ENCODE data around the gene HDAC11.

HDAC11 gene

DNA sequence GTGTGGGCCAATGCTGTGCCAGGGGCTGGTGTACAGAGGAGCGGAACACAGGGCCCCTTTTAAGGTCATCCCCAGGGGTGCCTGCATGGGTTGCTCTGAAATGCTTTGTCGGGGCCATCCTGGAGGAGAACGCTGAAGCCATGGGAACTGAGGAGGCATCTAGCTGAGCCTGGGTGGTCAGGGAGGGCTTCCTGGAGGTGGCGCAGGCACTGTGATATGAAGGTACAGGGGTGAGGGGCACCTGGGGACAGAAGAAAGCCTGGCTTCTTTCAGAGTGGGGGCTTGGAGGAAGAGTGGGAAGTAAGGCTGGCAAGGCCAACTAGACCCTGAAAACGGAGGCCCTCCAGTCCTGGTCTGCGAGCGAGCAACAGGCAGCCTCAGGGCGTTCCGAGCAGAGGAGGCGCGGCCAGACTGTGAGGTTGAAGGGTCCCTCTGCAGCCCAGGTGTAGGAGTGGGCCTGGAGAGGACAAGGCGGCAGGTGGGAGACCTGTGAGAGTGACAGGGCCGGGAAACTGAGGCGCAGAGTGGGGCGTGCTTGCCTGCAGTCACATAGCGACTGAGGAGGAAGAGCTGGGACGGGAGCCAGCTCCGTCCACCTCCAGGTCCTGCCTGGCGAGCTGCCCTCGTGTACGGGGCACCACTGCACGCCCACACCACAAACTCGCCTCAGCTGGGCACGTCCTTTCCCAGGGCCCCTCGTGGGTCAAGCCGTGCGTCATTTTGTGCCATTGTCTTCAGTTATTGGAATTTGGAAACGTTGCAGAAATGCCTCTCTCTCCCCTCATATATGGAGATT is 72.9 kb downstream of the HDAC11 start:
- ChIA-PET CTCF (no interaction called here), POLR2A (no interaction called here)
- DNase-seq (ENCODE audit: extremely low spot score) = no peak
- TF ChIP-seq, protein P1, sequence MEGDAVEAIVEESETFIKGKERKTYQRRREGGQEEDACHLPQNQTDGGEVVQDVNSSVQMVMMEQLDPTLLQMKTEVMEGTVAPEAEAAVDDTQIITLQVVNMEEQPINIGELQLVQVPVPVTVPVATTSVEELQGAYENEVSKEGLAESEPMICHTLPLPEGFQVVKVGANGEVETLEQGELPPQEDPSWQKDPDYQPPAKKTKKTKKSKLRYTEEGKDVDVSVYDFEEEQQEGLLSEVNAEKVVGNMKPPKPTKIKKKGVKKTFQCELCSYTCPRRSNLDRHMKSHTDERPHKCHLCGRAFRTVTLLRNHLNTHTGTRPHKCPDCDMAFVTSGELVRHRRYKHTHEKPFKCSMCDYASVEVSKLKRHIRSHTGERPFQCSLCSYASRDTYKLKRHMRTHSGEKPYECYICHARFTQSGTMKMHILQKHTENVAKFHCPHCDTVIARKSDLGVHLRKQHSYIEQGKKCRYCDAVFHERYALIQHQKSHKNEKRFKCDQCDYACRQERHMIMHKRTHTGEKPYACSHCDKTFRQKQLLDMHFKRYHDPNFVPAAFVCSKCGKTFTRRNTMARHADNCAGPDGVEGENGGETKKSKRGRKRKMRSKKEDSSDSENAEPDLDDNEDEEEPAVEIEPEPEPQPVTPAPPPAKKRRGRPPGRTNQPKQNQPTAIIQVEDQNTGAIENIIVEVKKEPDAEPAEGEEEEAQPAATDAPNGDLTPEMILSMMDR (IDR thresholded peaks at IDR 0.05; ENCODE audit: control extremely low read depth, extremely low read depth, low read depth, missing control alignments) = no peak

DNA sequence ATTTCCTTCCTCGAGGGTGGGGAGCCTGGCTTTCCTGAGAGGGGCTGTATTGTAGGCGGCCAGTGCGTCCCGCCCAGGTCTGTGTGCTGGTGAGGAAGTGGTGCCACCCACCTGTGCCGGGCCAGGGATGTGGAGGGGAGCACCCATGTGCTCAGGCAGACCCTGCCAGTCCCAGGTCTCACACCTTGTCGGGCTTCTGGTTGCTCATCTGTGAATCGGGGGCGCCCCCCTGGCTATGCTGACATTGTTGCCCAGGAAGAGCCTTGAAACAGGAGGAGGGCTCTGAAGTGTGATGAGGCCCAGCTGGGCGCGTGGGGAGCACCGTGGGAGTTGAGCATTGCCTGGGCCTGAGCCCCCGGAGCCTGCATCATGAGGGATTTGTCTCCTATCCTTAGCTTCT is 73.6 kb downstream of the HDAC11 start:
- POLR2A ChIA-PET = no interaction called here
- DNase-seq (ENCODE audit: extremely low spot score) = no peak
- TF ChIP-seq, protein P1 (IDR thresholded peaks at IDR 0.05; ENCODE audit: control extremely low read depth, extremely low read depth, low read depth, missing control alignments) = no peak
- CTCF ChIA-PET = interaction anchor here (0.6 kb wide), 1 partner anchor 26 kb away, joined by 3 read pairs; no protein-coding TSS in a partner anchor

DNA sequence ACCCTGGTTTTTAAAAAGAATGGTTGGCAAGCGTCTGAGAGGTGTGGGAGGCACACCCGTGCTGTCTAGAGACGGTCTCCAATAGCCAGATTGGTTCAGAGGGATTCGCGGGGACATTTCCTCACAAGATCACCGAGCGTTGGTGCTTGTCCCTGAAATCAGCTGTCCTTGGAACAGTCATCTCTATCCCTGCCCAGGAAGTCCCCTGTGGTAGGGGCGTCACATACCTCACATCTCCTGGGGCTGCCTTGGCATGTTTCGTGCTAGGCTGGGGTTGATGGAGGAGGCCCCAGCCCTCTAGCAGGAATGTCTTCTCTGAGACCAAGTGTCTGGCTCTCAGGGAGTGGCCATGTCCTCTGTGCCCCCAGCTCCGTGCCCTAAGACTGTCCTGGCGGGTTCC is 75.6 kb downstream of the HDAC11 start:
- ChIA-PET POLR2A (no interaction called here), CTCF (no interaction called here)
- DNase-seq (ENCODE audit: extremely low spot score) = no peak
- TF ChIP-seq, protein P1 (IDR thresholded peaks at IDR 0.05; ENCODE audit: control extremely low read depth, extremely low read depth, low read depth, missing control alignments) = no peak

All from GM10248 (cell line).